DMS114 treated with DMSO at 0.1 percent for 48 hours (cell line): Measurements from ENCODE around the gene PKD1L1.

Experiments used
- DNase-seq: peaks from one replicate; lab custom pipeline; 2025; ENCODE audit not compliant: unreplicated experiment; lab: John Stamatoyannopoulos, UW

Gene PKD1L1

GRCh38 chr7:47743965-47744591 is 204.2 kb downstream of the PKD1L1 start:
- no peak for DNase-seq

- no peak for DNase-seq
Measured at GRCh38 chr7:47741984-47742383, 206.3 kb downstream of the PKD1L1 start.

- no peak for DNase-seq
Measured at GRCh38 chr7:47739891-47740290, 208.4 kb downstream of the PKD1L1 start.

- no peak for DNase-seq
Measured at GRCh38 chr7:47739301-47739875, 208.9 kb downstream of the PKD1L1 start.

- no peak for DNase-seq
Measured at GRCh38 chr7:47738563-47739166, 209.6 kb downstream of the PKD1L1 start.

- DNase-seq: no peak
Measured at GRCh38 chr7:47737601-47738000, 210.7 kb downstream of the PKD1L1 start.

GRCh38 chr7:47735431-47736345 is 212.6 kb downstream of the PKD1L1 start:
- no peak for DNase-seq

- no peak for DNase-seq
Measured at GRCh38 chr7:47734949-47735291, 213.3 kb downstream of the PKD1L1 start.

- DNase-seq: no peak
Measured at GRCh38 chr7:47734287-47734948, 213.8 kb downstream of the PKD1L1 start.

- DNase-seq: no peak
Measured at GRCh38 chr7:47730142-47730541, 218.1 kb downstream of the PKD1L1 start.

- DNase-seq: no peak
Measured at GRCh38 chr7:47726047-47726726, 222.1 kb downstream of the PKD1L1 start.

- no peak for DNase-seq
Measured at GRCh38 chr7:47725031-47725780, 223.1 kb downstream of the PKD1L1 start.
